T-helper 9 cell (primary cell): ENCODE data around the gene WDCP.
"Not testable (repeated sequence)": the region's sequence is repeated elsewhere in the genome, so short reads cannot be mapped to it uniquely, and the experiment has no call there.

Experiments
- DNase-seq: peaks from one replicate; pipeline ENCODE4 v3.0.0-alpha.2; 2020

WDCP gene

DNA sequence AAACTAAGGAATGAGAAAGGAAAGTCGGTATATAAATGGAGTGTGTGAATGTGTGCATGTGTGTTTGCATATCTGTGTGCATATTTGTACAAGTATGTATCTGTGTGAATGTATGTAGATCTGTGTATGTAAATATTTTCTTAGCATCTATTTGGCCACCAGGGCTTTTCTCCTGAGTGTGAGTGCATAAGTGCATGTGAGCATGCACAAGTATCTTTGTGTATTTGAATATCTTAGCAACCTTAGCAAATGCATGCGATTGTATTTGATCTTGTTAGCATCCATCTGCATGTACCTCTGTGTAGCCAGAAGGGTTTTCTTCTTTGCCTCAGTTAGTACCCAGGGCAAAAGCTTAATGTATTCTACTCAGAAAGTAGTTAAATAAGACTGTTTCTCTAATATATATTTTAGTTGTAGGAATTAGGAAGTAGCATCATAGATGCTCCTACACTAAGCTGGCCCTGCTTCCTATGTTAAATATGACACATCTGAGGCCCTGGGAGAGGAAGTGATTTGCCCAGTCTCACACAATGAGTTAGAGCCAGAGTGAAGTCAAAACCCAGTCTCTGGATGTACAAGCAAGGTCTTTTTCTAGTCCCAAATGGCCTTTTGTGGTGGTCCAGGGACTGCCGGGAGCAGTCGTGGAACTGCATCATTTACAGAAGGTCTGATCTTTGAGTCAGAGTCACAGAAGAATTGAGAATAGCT lies 11.5 kb upstream of the WDCP start:
- DNase-seq, result no peak

DNA sequence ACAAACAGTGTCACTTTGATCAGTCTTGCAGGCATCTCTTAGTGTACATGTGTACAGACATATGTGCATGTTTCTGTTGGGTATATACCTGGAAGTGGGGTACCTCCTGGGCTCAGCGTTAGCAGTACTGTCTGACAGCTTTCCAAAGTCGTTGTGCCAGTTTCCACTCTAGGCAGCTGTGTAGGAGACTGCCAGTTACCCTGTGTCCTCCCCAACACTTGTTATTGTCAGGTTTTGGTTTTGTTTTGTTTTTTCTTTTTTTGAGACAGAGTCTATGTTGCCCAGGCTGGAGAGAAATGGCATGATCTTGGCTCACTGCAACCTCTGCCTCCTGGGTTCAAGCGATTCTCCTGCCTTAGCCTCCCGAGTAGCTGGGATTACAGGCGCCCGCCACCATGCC lies 8.6 kb upstream of the WDCP start:
- no peak for DNase-seq

DNA sequence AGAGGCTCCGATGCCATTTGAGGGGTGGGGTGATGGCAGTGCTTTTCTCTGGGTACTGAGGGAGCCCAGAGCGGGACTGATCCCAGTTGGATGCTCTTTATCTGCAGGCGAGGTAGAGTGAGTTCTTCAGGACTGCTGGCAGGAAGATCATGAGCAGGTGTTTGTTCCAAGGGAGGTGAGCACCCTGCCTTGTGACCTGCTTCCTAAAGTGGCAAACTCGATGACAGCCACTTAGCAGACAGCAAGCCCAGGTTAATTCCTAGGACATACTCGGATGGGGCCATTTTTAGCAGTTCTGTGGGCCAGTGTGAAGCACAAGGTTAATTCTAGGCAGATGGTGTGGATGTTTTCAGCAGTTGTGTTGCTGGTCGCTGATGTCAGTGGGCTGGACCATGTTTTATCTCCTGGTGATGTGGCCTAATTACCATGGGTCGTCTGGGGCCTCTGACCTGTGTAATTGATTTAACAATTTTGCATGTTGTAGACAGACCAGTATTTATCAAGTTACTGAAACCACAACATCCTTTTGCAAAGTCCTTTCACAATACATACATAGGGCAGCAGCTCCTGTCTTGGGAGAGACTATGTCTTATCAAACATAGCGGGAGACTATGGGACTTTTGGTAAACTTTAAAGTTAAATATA lies 7.3 kb upstream of the WDCP start:
- no peak for DNase-seq

DNA sequence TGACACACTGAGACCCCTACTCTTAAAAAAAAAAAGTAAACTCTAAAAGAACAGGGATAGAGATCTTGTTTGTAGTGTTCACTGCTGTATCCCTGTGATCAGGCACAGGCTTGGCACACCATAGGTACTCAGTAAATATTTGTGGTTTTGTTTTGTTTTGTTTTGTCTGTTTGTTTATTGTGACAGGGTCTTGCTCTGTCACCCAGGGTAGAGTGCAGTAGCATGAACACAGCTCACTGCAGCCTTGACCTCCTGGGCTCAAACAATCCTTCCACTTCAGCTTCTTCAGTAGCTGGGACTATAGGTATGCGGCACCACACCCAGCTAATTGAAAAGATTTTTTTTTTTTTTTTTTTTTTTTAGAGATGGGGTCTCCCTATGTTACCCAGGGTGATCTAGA lies 5.8 kb upstream of the WDCP start:
- DNase-seq, result no peak

DNA sequence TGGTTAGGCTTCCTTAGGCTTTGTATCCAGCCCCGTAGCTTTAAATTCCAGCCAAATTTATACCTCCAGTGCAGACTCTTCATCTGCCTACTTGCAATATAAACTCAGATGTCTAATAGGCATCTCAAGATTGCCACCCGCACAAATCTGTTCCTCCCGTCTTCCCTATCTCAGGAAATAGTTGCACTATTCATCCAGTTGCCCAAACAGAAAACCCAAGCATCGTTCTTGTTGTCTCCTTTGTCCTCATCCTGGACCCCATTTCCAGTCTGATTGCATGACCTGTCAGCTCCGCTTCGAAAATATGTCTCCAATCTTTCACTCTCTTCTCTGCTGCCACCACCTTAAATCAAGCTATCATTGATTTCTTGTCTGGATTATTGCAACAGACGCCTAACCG lies 4.6 kb upstream of the WDCP start:
- no peak for DNase-seq

GRCh38 chr2:24050041-24050979 lies 3.1 kb upstream of the WDCP start:
- DNase-seq, result no peak

GRCh38 chr2:24049485-24050021 lies 2.4 kb upstream of the WDCP start, which contains the start of gene FKBP1B:
Gene FKBP1B, plus strand, starts transcription at chr2:24049741. Its CDS starts 109 bp downstream, at chr2:24049850.
- peak; percentile 57 for DNase-seq

GRCh38 chr2:24048769-24049484 lies 1.7 kb upstream of the WDCP start:
- no peak for DNase-seq

GRCh38 chr2:24047703-24048033 lies 477 bp upstream of the WDCP start:
- DNase-seq, result no peak

GRCh38 chr2:24046599-24046929 lies 627 bp downstream of the WDCP start:
- no peak for DNase-seq

DNA sequence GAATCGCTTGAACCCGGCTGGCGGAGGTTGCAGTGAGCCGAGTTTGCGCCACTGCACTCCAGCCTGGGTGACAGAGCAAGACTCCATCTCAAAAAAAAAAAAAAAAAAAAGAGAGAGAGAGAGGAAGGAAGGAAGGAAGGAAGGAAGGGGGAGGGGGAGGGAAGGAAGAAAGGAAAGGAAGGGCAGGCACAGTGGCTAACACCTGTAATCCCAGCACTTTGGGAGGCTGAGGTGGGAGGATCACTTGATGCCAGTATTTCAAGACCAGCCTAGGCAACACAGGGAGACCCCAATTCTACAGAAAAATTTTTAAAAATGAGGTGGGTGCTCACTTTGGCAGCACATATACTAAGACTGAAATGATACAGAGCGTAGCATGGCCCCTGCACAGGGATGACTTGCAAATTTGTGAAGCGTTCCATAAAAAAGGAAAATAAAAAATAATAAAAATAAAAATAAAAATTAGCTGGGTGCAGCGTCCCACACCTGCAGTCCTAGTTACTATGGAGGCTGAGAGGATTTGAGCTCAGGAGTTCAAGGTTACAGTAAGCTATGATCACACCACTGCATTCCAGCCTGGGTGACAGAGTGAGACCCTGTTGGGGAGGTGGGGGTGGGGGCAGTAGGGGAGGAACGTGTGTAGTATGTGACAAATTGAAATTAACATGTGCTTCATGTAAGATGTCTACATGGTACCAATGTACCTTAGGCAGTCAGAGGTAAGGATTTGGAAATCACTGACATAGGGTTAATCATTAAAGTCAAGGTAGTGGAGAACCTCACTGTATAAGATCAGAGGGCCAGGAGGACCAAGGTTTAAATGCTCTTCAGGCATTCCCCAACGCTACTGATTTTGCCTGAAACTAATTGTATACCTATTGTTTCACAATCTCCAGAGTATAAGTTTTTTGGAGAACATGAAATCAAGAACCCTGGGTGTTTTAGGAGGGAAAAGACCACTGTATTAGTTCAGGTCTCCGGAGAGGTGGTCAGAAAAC lies 1.4 kb downstream of the WDCP start:
- no peak for DNase-seq

DNA sequence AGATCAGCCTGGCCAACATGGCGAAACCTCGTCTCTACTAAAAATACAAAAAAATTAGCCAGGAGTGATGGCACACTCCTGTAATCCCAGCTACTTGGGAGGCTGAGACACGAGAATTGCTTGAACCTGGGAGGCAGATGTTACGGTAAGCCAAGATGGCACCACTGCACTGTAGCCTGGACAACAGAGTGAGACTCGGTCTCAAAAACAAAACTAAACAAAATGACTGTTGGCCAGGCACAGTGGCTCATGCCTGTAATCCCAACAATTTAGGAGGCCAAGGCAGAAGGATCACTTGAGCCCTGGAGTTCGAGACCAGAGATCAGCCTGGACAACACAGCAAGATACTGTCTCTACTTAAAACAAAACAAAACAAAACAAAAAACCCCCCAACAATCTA lies 4.1 kb downstream of the WDCP start:
- DNase-seq, result not testable (repeated sequence)

GRCh38 chr2:24040511-24040910 lies 6.7 kb downstream of the WDCP start:
- no peak for DNase-seq

- no peak for DNase-seq
Measured at GRCh38 chr2:24038786-24039499, 8.2 kb downstream of the WDCP start.

DNA sequence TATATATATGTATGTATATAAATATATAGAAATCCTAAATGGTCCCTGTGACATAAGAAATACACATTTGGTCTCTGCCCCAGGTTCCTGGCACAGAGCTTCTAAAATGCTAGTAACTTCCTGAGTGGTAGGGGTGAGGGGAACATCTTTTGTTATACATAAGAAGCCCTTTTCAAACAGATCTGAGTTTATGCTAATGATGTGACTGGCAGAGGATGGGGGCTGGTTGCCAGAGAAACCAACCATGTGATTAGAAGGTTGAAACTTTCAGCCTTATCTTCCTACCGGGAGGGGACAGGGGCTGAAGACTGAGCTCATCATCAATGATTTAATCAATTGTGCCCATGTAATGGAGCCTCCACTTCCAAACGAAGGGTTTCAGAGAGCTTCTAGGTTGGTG lies 21.0 kb downstream of the WDCP start:
- no peak for DNase-seq

GRCh38 chr2:24024996-24025663 lies 22.1 kb downstream of the WDCP start:
- DNase-seq, result no peak

DNA sequence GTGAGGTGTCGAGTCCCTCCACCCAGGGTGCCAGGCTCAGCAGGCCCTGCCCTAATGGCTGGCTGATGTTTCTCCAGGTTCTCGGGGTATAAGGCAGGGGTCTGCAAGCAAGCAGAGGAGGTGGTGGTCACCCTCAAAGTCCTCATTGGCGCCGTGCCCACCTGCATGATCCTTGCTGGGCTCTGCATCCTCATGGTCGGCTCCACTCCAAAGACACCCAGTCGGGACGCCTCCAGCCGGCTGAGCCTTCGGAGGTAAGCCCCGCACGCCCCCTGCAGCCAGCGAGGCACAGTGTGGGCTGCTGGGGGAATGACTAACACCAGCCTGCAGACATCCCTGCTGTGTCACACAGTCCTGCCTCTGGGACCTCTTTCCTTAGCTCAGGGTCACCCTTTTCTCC lies 23.2 kb downstream of the WDCP start:
- no peak for DNase-seq

DNA sequence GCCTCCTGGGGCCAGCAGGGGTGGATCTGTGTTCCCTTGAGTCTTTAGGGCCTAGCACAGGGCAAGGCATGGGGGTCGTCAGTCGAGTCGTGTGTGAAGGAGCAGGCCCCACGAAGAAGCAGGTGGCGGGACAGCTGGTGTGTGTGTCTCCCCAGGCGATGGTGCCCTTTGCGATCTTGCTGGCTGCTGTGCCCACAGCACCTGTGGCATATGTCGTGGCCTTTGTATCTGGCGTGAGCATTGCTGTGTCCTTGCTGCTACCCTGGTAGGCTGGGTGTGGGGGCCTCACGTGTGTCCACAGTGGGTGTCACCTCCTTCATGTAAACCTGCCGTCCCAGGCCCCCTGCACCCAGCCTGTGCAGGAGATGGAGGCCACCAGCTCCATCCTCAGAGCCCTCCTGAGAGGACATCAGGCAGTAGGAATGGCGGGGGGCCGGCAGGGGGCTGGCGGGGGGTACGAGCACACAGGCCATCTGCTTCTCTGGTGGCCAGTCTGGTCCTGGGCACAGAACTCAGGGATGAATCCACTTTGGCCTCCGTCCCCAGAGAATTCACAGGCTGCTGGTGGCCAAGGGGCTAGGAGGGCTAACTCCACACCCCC lies 24.1 kb downstream of the WDCP start:
- no peak for DNase-seq

DNA sequence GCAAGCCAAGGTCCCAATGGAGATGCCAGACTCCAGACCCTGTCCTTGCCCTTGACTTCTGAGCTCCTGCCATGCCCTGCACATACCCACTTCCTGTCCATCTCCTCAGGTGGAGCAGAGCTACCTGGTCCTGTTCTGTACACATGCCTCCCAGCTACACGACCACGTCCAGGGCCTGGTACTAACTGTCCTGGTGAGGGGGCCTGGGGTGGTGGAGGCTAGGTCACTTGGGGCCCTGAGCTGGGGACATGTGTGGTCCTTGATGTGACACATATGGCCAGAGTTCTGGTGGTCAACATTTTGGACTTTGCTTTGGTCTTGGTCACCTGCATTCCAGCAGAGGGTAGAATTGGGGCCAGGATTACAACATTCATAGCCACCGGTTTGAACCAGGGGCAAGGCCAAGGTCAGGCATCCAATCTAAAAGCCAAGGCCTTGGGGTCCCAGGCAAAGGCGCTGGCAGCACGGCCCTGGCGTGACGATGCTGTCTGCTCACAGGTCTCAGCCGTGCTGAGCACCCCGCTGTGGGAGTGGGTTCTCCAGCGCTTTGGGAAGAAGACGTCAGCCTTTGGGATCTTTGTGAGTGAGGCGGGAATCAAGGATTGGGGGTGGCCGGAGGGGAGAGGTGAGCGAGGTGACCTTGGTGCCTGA lies 24.7 kb downstream of the WDCP start:
- DNase-seq, result no peak
